H9 (cell line): ENCODE data around the gene TBC1D9B. TPM values are rescaled to one million over a fixed set of nuclear protein-coding genes. Genes with fewer than 3 reads are reported as not detected.
"Not testable (repeated sequence)": the region's sequence is repeated elsewhere in the genome, so short reads cannot be mapped to it uniquely, and the experiment has no call there.

Source experiments
- DNase-seq: peaks from one replicate; pipeline ENCODE4 v3.0.0-alpha.2; 2017
- H2AFZ ChIP-seq: one replicate; pipeline ENCODE4 v1.6.1; 2013; ENCODE audit warnings: mild to moderate bottlenecking, low read length, control low read depth, moderate library complexity
- H2AK5ac ChIP-seq: 2 replicates; pipeline ENCODE4 v1.6.1; 2013; ENCODE audit warnings: low read length, control low read depth, mixed read lengths; ENCODE audit not compliant: insufficient read length
- H2BK120ac ChIP-seq: one replicate; pipeline ENCODE4 v1.6.1; 2013; ENCODE audit warnings: low read depth, mild to moderate bottlenecking, low read length, control low read depth, inconsistent platforms; ENCODE audit not compliant: poor library complexity, severe bottlenecking
- H2BK12ac ChIP-seq: 2 replicates; pipeline ENCODE4 v1.6.1; 2013; ENCODE audit warnings: low read length, control low read depth, mixed read lengths, low read depth; ENCODE audit not compliant: insufficient read length
- H2BK15ac ChIP-seq: 2 replicates; pipeline ENCODE4 v1.6.1; 2013; ENCODE audit warnings: low read depth, low read length, control low read depth
- H2BK20ac ChIP-seq: one replicate; pipeline ENCODE4 v1.6.1; 2013; ENCODE audit warnings: low read depth, mild to moderate bottlenecking, low read length, control low read depth, inconsistent platforms; ENCODE audit not compliant: poor library complexity, severe bottlenecking
- H2BK5ac ChIP-seq: 2 replicates; pipeline ENCODE4 v1.6.1; 2013; ENCODE audit warnings: low read length, control low read depth, mixed read lengths; ENCODE audit not compliant: insufficient read length
- H3K14ac ChIP-seq: 2 replicates; pipeline ENCODE4 v1.6.1; 2013; ENCODE audit warnings: low read length, control low read depth; ENCODE audit not compliant: insufficient read depth
- H3K18ac ChIP-seq: 2 replicates; pipeline ENCODE4 v1.6.1; 2013; ENCODE audit warnings: low read depth, mild to moderate bottlenecking, mixed read lengths, low read length, control low read depth; ENCODE audit not compliant: insufficient read length
- H3K23ac ChIP-seq: 2 replicates; pipeline ENCODE4 v1.6.1; 2013; ENCODE audit warnings: low read length, control low read depth, mixed read lengths, low read depth; ENCODE audit not compliant: insufficient read length
- H3K23me2 ChIP-seq: 2 replicates; pipeline ENCODE4 v1.6.1; 2013; ENCODE audit warnings: low read depth, mild to moderate bottlenecking, mixed read lengths, low read length, control low read depth; ENCODE audit not compliant: insufficient read length, poor library complexity, severe bottlenecking
- H3K27ac ChIP-seq: 2 replicates; pipeline ENCODE4 v1.5.1; 2013; ENCODE audit warnings: low read length, control low read depth, mixed read lengths, low read depth; ENCODE audit not compliant: insufficient read length
- H3K27me3 ChIP-seq: 2 replicates; pipeline ENCODE4 v1.6.1; 2013; ENCODE audit warnings: low read length, control low read depth, inconsistent platforms; ENCODE audit not compliant: insufficient read depth
- H3K4ac ChIP-seq: 2 replicates; pipeline ENCODE4 v1.6.1; 2013; ENCODE audit warnings: low read depth, mild to moderate bottlenecking, control low read depth, inconsistent platforms, low read length, moderate library complexity
- H3K4me1 ChIP-seq: 2 replicates; pipeline ENCODE4 v1.6.1; 2013; ENCODE audit warnings: low read length, control low read depth, inconsistent platforms; ENCODE audit not compliant: insufficient read depth
- H3K4me2 ChIP-seq: 2 replicates; pipeline ENCODE4 v1.6.1; 2013; ENCODE audit warnings: low read length, control low read depth, mixed read lengths; ENCODE audit not compliant: insufficient read length, insufficient read depth
- H3K56ac ChIP-seq: 2 replicates; pipeline ENCODE4 v1.6.1; 2013; ENCODE audit warnings: low read depth, mild to moderate bottlenecking, mixed read lengths, low read length, control low read depth; ENCODE audit not compliant: insufficient read length
- H3K79me1 ChIP-seq: 2 replicates; pipeline ENCODE4 v1.6.1; 2013; ENCODE audit warnings: low read depth, mild to moderate bottlenecking, moderate library complexity, low read length, control low read depth, inconsistent platforms; ENCODE audit not compliant: insufficient read depth, poor library complexity, severe bottlenecking
- H3K79me2 ChIP-seq: 2 replicates; pipeline ENCODE4 v1.6.1; 2013; ENCODE audit warnings: low read length, control low read depth, inconsistent platforms; ENCODE audit not compliant: insufficient read depth
- H3K9ac ChIP-seq: 2 replicates; pipeline ENCODE4 v1.6.1; 2013; ENCODE audit warnings: low read length, control low read depth, mixed read lengths; ENCODE audit not compliant: insufficient read length; ENCODE audit errors: extremely low read depth
- H3K9me3 ChIP-seq: one replicate; pipeline ENCODE4 v1.6.1; 2013; ENCODE audit warnings: low read depth, low read length, inconsistent platforms; ENCODE audit not compliant: control insufficient read depth
- H3T11ph ChIP-seq: one replicate; pipeline ENCODE4 v1.6.1; 2013; ENCODE audit warnings: mild to moderate bottlenecking, low read length, control low read depth, inconsistent platforms
- H4K20me1 ChIP-seq: one replicate; pipeline ENCODE4 v1.6.1; 2013; ENCODE audit not compliant: control insufficient read depth, insufficient read length, insufficient read depth
- H4K5ac ChIP-seq: 2 replicates; pipeline ENCODE4 v1.6.1; 2013; ENCODE audit warnings: low read depth, mild to moderate bottlenecking, mixed read lengths, low read length, control low read depth; ENCODE audit not compliant: insufficient read length
- H4K8ac ChIP-seq: replicated peaks from 2 replicates; pipeline ENCODE4 v1.6.1; 2013; ENCODE audit warnings: low read length, control low read depth, mixed read lengths, low read depth; ENCODE audit not compliant: insufficient read length
- H4K91ac ChIP-seq: 2 replicates; pipeline ENCODE4 v1.6.1; 2013; ENCODE audit warnings: low read depth, mild to moderate bottlenecking, moderate library complexity, mixed read lengths, low read length, control low read depth; ENCODE audit not compliant: insufficient read length
- H3K27ac Mint-ChIP-seq, 3 experiments: 2 replicates in 2 of 3; 3 replicates in 1 of 3; pipeline ENCODE4 v1.8.0; 2020 to 2021; ENCODE audit warnings: mixed read lengths in 3 of 3, mild to moderate bottlenecking in 1 of 3, moderate library complexity in 1 of 3
- H3K27me3 Mint-ChIP-seq: 2 replicates; pipeline ENCODE4 v1.8.0; 2021; ENCODE audit warnings: low read depth, mild to moderate bottlenecking, moderate library complexity, mixed read lengths
- H3K36me3 Mint-ChIP-seq, 3 experiments: 2 replicates in 2 of 3; 3 replicates in 1 of 3; pipeline ENCODE4 v1.8.0; 2020 to 2021; ENCODE audit warnings: low read depth in 3 of 3, mixed read lengths in 3 of 3; ENCODE audit not compliant: insufficient read depth in 1 of 3
- H3K4me1 Mint-ChIP-seq, 2 experiments: 2 replicates each; pipeline ENCODE4 v1.8.0; 2020; ENCODE audit warnings: mixed read lengths in 2 of 2
- H3K4me3 Mint-ChIP-seq, 2 experiments: 2 replicates in 1 of 2; 3 replicates in 1 of 2; pipeline ENCODE4 v1.8.0; 2020 to 2021; ENCODE audit warnings: mild to moderate bottlenecking in 2 of 2, mixed read lengths in 2 of 2, moderate library complexity in 1 of 2
- H3K9me3 Mint-ChIP-seq, 2 experiments: 2 replicates in 1 of 2; 3 replicates in 1 of 2; pipeline ENCODE4 v1.8.0; 2020; ENCODE audit warnings: mild to moderate bottlenecking in 2 of 2, mixed read lengths in 2 of 2, moderate library complexity in 1 of 2
- WGBS: extraction: QIAGEN DNeasy Blood & Tissue Kit; methylation state at CpG from one replicate; pipeline ENCODE4 v1.1.7; 2013; ENCODE audit warnings: missing lambda C conversion rate, low lambda C conversion rate, mixed read lengths; ENCODE audit not compliant: insufficient read length; ENCODE audit errors: extremely low coverage; 5-methylcytosine and 5-hydroxymethylcytosine counted together
- total RNA-seq: library from RNA; stranded (reverse); gene quantifications from 2 replicates; pipeline ENCODE4 v1.2.1, GENCODE V29; 2021
- TF ChIP-seq, protein P1 (sequence below): fragments of 200-600 bp; sonication (generic); conservative IDR thresholded peaks from 3 replicates; pipeline ENCODE4 v1.8.0; 2021; ENCODE audit warnings: antibody characterized with exemption, mild to moderate bottlenecking

TBC1D9B gene
- total RNA-seq, 1 experiment from 2014 or later = 62.1 TPM

DNA sequence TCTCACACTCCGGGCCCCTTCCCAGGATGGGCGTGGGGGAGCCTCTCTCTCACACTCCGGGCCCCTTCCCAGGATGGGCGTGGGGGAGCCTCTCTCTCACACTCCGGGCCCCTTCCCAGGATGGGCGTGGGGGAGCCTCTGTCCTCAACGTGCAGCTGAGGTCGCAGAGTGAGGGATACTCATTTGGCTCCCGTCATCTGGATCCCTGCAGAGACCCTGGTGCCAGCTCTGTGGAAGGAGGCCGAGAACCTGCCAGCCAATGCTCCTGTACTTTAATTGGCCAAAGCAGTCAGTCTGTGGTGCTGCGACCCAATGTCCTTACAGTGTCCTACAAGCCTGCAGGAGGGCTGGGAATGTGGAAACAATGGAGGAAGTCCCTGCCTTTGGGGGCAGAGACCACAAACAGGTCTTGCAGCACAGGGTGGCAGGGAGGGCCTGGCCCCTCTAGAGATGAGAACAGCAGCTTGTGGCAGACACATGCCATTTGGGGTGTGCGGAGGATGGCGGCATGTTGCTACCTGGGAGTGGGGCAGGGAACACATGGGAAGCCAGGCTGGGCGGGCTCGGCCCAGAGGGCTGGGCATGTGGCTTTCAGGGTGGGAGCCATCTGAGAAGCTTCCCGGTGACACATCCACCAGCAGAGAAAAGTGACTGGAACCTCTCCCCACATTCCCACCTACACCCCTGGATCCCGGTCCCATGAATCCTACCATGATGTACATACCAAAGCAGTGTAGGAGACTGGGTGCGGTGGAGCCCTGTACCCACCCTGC lies 35.5 kb downstream of the TBC1D9B start:
- Mint-ChIP-seq H3K9me3 (no peaks in the 10 kb centered on the region), H3K4me3 (no peak overlapping the region), H3K4me1 (peaks cover 6 to 17% of the 10 kb centered on the region in 2 experiments), H3K27me3 (peaks cover 1% of the 10 kb centered on the region; the same call in 1 of the 2 replicates), H3K36me3 (peaks cover 8 to 48% (median 43%) of the 10 kb centered on the region in 3 experiments; a peak in 6 of 7 replicates), H3K27ac (no peak overlapping the region)
- no peaks in the 10 kb centered on the region for H3K4me1 ChIP-seq
- no peaks in the 10 kb centered on the region for H3K79me2 ChIP-seq
- no peak for DNase-seq
- H2BK20ac ChIP-seq = no peak overlapping the region
- no peak overlapping the region for H3K9ac ChIP-seq
- no peak overlapping the region for H3K23ac ChIP-seq
- no peak overlapping the region for H3K4ac ChIP-seq
- no peak overlapping the region for H3K14ac ChIP-seq
- TF ChIP-seq, protein P1, sequence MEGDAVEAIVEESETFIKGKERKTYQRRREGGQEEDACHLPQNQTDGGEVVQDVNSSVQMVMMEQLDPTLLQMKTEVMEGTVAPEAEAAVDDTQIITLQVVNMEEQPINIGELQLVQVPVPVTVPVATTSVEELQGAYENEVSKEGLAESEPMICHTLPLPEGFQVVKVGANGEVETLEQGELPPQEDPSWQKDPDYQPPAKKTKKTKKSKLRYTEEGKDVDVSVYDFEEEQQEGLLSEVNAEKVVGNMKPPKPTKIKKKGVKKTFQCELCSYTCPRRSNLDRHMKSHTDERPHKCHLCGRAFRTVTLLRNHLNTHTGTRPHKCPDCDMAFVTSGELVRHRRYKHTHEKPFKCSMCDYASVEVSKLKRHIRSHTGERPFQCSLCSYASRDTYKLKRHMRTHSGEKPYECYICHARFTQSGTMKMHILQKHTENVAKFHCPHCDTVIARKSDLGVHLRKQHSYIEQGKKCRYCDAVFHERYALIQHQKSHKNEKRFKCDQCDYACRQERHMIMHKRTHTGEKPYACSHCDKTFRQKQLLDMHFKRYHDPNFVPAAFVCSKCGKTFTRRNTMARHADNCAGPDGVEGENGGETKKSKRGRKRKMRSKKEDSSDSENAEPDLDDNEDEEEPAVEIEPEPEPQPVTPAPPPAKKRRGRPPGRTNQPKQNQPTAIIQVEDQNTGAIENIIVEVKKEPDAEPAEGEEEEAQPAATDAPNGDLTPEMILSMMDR = no peak
- no peak overlapping the region for H3K56ac ChIP-seq
- WGBS = no CpG with 5 or more reads among the region's 18 CpGs
- H3K4me2 ChIP-seq = no peak overlapping the region
- no peak overlapping the region for H4K5ac ChIP-seq
- no peak overlapping the region for H3K27ac ChIP-seq
- no peak overlapping the region for H4K8ac ChIP-seq
- H3K23me2 ChIP-seq = no peaks in the 10 kb centered on the region
- H2BK12ac ChIP-seq = no peak overlapping the region
- H2AK5ac ChIP-seq = no peak overlapping the region
- H3K79me1 ChIP-seq = no peaks in the 10 kb centered on the region
- H2BK5ac ChIP-seq = no peak overlapping the region
- no peaks in the 10 kb centered on the region for H3K27me3 ChIP-seq
- H2AFZ ChIP-seq = no peak overlapping the region
- no peak overlapping the region for H2BK120ac ChIP-seq
- no peak overlapping the region for H3K18ac ChIP-seq
- no peaks in the 10 kb centered on the region for H4K20me1 ChIP-seq
- no peak overlapping the region for H4K91ac ChIP-seq
- H3T11ph ChIP-seq = no peak overlapping the region
- no peaks in the 10 kb centered on the region for H3K9me3 ChIP-seq
- no peak overlapping the region for H2BK15ac ChIP-seq

DNA sequence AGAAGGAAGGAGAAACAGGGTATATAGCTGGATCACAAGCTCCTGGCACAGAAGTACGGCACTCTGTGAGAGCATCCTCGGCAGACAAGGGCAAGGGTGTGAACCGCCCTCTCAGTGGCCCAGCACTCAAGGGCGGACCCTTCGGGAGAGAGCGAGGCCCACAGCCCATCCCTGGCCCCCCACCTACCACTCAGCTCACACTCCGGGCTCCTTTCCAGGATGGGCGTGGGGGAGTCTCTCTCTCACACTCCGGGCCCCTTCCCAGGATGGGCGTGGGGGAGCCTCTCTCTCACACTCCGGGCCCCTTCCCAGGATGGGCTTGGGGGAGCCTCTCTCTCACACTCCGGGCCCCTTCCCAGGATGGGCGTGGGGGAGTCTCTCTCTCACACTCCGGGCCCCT lies 36.2 kb downstream of the TBC1D9B start:
- not testable (repeated sequence) for H2AFZ ChIP-seq, H2BK120ac ChIP-seq, H3K4me1 ChIP-seq, H3K27ac Mint-ChIP-seq, H2BK15ac ChIP-seq, H3K4me2 ChIP-seq, H3K79me2 ChIP-seq, DNase-seq, H3K23me2 ChIP-seq, H3K4ac ChIP-seq, H3K4me3 Mint-ChIP-seq, H3K79me1 ChIP-seq, H4K20me1 ChIP-seq, H2AK5ac ChIP-seq, H2BK20ac ChIP-seq, H4K91ac ChIP-seq, H2BK12ac ChIP-seq, H4K8ac ChIP-seq, H3K9me3 Mint-ChIP-seq, H3K56ac ChIP-seq, H3K9me3 ChIP-seq, H3K14ac ChIP-seq, H3K27me3 ChIP-seq, H3K27ac ChIP-seq, H3K27me3 Mint-ChIP-seq, H2BK5ac ChIP-seq, H3T11ph ChIP-seq, H3K18ac ChIP-seq, H3K23ac ChIP-seq, H4K5ac ChIP-seq, H3K9ac ChIP-seq
- WGBS = no CpG with 5 or more reads among the region's 14 CpGs
- H3K36me3 Mint-ChIP-seq = peaks cover 8 to 45% (median 43%) of the 10 kb centered on the region in 3 experiments; a peak in 6 of 7 replicates
- peaks cover 9 to 23% of the 10 kb centered on the region in 2 experiments for H3K4me1 Mint-ChIP-seq
